ENCODE results near the gene AP1G2.

- TF ChIP-seq CTCF (IDR thresholded peaks at IDR 0.05) (no peak), YY1 (IDR thresholded peaks at IDR 0.05; ENCODE audit: low read depth) (no peak), MAX (IDR thresholded peaks at IDR 0.05; ENCODE audit: low read depth) (no peak), SIN3A (IDR thresholded peaks at IDR 0.05; ENCODE audit: borderline replicate concordance, low read depth, low read length) (no peak), ELF1 (IDR thresholded peaks at IDR 0.05) (no peak), SMC3 (IDR thresholded peaks at IDR 0.05; ENCODE audit: low read depth, low read length) (no peak), POLR2AphosphoS5 (IDR thresholded peaks at IDR 0.05; ENCODE audit: low read depth, low read length) (no peak), TAF1 (IDR thresholded peaks at IDR 0.05; ENCODE audit: borderline replicate concordance, low read depth, low read length) (no peak)
These were observed 22.8 kb downstream of the AP1G2 start for GRCh38 chr14:23544511-23545447.
